HepG2 (cell line): Measurements from ENCODE around the gene SERPINA6. TPM values are rescaled to one million over a fixed set of nuclear protein-coding genes. Genes with fewer than 3 reads are reported as not detected.

Source experiments
- CCAR2 ChIP-seq: fragments of 200-400 bp; formaldehyde crosslinking; optimal IDR thresholded peaks from 2 replicates; pipeline ENCODE3; 2018; ENCODE audit warnings: low read depth, mild to moderate bottlenecking, low read length, moderate library complexity
- HNF4G ChIP-seq, 2 experiments: sonication (generic) in 1 of 2; formaldehyde crosslinking in 1 of 2; IDR thresholded peaks; 2 replicates each; pipeline versions ENCODE4 v1.4.0 to v1.6.1; 2011 to 2020; ENCODE audit warnings: borderline replicate concordance in 2 of 2, low read depth in 2 of 2, mild to moderate bottlenecking in 2 of 2, low read length in 1 of 2, missing genetic modification reagents in 1 of 2, moderate library complexity in 1 of 2
- MBNL3 ChIP-seq: fragments of 250-450 bp; sonication (Bioruptor Pico); conservative IDR thresholded peaks from 2 replicates; pipeline ENCODE4 v1.8.0; 2022; ENCODE audit warnings: mild to moderate bottlenecking, inconsistent platforms
- PAXIP1 ChIP-seq: sonication (generic); formaldehyde crosslinking; conservative IDR thresholded peaks from 2 replicates; pipeline ENCODE4 v1.4.0; 2020; ENCODE audit warnings: mild to moderate bottlenecking, missing genetic modification reagents, moderate library complexity
- SMC3 ChIP-seq: IDR thresholded peaks from 2 replicates; pipeline ENCODE4 v1.6.1; 2011; ENCODE audit warnings: low read length, improper control_type of control experiment
- TEAD3 ChIP-seq: optimal IDR thresholded peaks from 2 replicates; pipeline ENCODE3; 2016; ENCODE audit warnings: borderline replicate concordance
- ZHX2 ChIP-seq, 2 experiments: sonication (generic) in 1 of 2; formaldehyde crosslinking in 1 of 2; IDR thresholded peaks; 2 replicates each; pipeline versions ENCODE4 v1.6.1 to v1.9.0; 2014 to 2022; ENCODE audit warnings: antibody characterized with exemption in 1 of 2, borderline replicate concordance in 1 of 2, inconsistent platforms in 1 of 2, low read depth in 1 of 2, missing genetic modification reagents in 1 of 2
- ZNF263 ChIP-seq: sonication (generic); formaldehyde crosslinking; IDR thresholded peaks from 2 replicates; pipeline ENCODE4 v1.4.0; 2020; ENCODE audit warnings: missing genetic modification reagents
- ZNF367 ChIP-seq: sonication (generic); formaldehyde crosslinking; IDR thresholded peaks from 2 replicates; pipeline ENCODE4 v1.4.0; 2020; ENCODE audit warnings: missing genetic modification reagents, borderline replicate concordance
- ZNF510 ChIP-seq: sonication (generic); formaldehyde crosslinking; IDR thresholded peaks from 2 replicates; pipeline ENCODE4 v1.4.0; 2020; ENCODE audit warnings: low read depth, mild to moderate bottlenecking, missing genetic modification reagents
- ZNF678 ChIP-seq: sonication (generic); formaldehyde crosslinking; IDR thresholded peaks from 2 replicates; pipeline ENCODE4 v1.4.0; 2020; ENCODE audit warnings: mild to moderate bottlenecking, missing genetic modification reagents
- ZSCAN20 ChIP-seq: sonication (generic); formaldehyde crosslinking; IDR thresholded peaks from 2 replicates; pipeline ENCODE4 v1.4.0; 2020; ENCODE audit warnings: missing genetic modification reagents, mild to moderate bottlenecking, borderline replicate concordance
- polyA plus RNA-seq, 8 experiments: library from polyadenylated mRNA; depleted of rRNA in 3 of 8; stranded (reverse) in 7 of 8; unstranded in 1 of 8; fragments of >200 nt; fragmentation: Illumina TruSeq in 4 of 8; extraction: Trizol in 4 of 8; gene quantifications; 2 replicates each; pipeline versions ENCODE4 v1.2.1 to v1.2.3, GENCODE V29; 2011 to 2016; ENCODE audit warnings: low read depth in 4 of 8, missing spikeins in 1 of 8, mixed read lengths in 1 of 8; ENCODE audit not compliant: insufficient read depth in 1 of 8
- total RNA-seq, 5 experiments: library from RNA; depleted of rRNA; stranded (reverse); fragments of >200 nt; fragmentation: Illumina TruSeq; extraction: Trizol; gene quantifications; 2 replicates each; pipeline ENCODE4 v1.2.3, GENCODE V29; 2016; ENCODE audit warnings: low read depth in 1 of 5
- TF ChIP-seq, protein P1 (sequence below): IDR thresholded peaks from 2 replicates; pipeline ENCODE4 v1.6.1; 2016
- TF ChIP-seq, protein P2 (sequence below): IDR thresholded peaks from 2 replicates; pipeline ENCODE4 v1.6.1; 2018; ENCODE audit warnings: missing genetic modification reagents

The SERPINA6 gene
- total and polyA plus RNA-seq, 2 of the 13 experiments (the other 11 are each of a cell fraction or from before 2014, with no cell fraction given), result 260 to 333 TPM

GRCh38 chr14:94307410-94307992 is 15.6 kb downstream of the SERPINA6 start (continued):
- no peak for TF ChIP-seq ZNF263 (CRISPR knock-in tag)
- TF ChIP-seq ZNF510 (CRISPR knock-in tag), result no peak
- TF ChIP-seq SMC3, result peak; percentile 87
- TF ChIP-seq ZSCAN20 (CRISPR knock-in tag), result no peak
- TF ChIP-seq, protein P1, sequence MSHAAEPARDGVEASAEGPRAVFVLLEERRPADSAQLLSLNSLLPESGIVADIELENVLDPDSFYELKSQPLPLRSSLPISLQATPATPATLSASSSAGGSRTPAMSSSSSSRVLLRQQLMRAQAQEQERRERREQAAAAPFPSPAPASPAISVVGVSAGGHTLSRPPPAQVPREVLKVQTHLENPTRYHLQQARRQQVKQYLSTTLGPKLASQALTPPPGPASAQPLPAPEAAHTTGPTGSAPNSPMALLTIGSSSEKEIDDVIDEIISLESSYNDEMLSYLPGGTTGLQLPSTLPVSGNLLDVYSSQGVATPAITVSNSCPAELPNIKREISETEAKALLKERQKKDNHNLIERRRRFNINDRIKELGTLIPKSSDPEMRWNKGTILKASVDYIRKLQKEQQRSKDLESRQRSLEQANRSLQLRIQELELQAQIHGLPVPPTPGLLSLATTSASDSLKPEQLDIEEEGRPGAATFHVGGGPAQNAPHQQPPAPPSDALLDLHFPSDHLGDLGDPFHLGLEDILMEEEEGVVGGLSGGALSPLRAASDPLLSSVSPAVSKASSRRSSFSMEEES, result no peak
- no peak for TF ChIP-seq CCAR2
- no peak for TF ChIP-seq MBNL3 (CRISPR knock-in tag)
- TF ChIP-seq HNF4G (IDR thresholded peaks at IDR 0.05; ENCODE audit: borderline replicate concordance, low read depth, low read length), result no peak
- TF ChIP-seq HNF4G (CRISPR knock-in tag; IDR thresholded peaks at IDR 0.05; ENCODE audit: borderline replicate concordance, low read depth), result no peak
- peak; percentile 85 for TF ChIP-seq TEAD3 (CRISPR knock-in tag)
- TF ChIP-seq ZNF678 (CRISPR knock-in tag), result no peak
- no peak for TF ChIP-seq ZNF367 (CRISPR knock-in tag)
- TF ChIP-seq ZHX2 (IDR thresholded peaks at IDR 0.05; ENCODE audit: low read depth), result no peak
- no peak for TF ChIP-seq ZHX2 (CRISPR knock-in tag; IDR thresholded peaks at IDR 0.05; ENCODE audit: borderline replicate concordance)
- TF ChIP-seq PAXIP1 (CRISPR knock-in tag), result 0 out of 2 replicates have a peak, but pooled peaks have one; percentile 1
- TF ChIP-seq, protein P2, sequence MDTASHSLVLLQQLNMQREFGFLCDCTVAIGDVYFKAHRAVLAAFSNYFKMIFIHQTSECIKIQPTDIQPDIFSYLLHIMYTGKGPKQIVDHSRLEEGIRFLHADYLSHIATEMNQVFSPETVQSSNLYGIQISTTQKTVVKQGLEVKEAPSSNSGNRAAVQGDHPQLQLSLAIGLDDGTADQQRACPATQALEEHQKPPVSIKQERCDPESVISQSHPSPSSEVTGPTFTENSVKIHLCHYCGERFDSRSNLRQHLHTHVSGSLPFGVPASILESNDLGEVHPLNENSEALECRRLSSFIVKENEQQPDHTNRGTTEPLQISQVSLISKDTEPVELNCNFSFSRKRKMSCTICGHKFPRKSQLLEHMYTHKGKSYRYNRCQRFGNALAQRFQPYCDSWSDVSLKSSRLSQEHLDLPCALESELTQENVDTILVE (CRISPR knock-in tag), result no peak
